Kidney epithelial cell (primary cell): ENCODE results near the gene NPL. TPM values are rescaled to one million over a fixed set of nuclear protein-coding genes. Genes with fewer than 3 reads are reported as not detected.

Experiments used
- DNase-seq: peaks from one replicate; pipeline ENCODE4 v3.0.0-alpha.2; 2010; ENCODE audit warnings: low read depth
- H3K27me3 ChIP-seq: 2 replicates; pipeline ENCODE4 v1.6.0; 2011; ENCODE audit warnings: low read length; ENCODE audit not compliant: control insufficient read depth, insufficient read depth
- H3K36me3 ChIP-seq: 2 replicates; pipeline ENCODE4 v1.5.1; 2011; ENCODE audit warnings: low read length; ENCODE audit not compliant: control insufficient read depth, insufficient read depth
- H3K4me3 ChIP-seq: 2 replicates; pipeline ENCODE4 v1.5.1; 2011; ENCODE audit warnings: low read depth, mild to moderate bottlenecking, control low read depth, low read length
- CTCF ChIP-seq: IDR thresholded peaks from 2 replicates; pipeline ENCODE4 v1.5.1; 2011; ENCODE audit warnings: mild to moderate bottlenecking, moderate library complexity, low read length, control low read depth, inconsistent platforms; ENCODE audit not compliant: insufficient read depth, poor library complexity, severe bottlenecking
- total RNA-seq: library from RNA; depleted of rRNA; stranded (reverse); fragments of >200 nt; gene quantifications from 2 replicates; pipeline ENCODE4 v1.2.3, GENCODE V29; 2015

The NPL gene
- total RNA-seq, 1 donor from 2014 or later, result 2.3 TPM

- no peak overlapping the region for H3K4me3 ChIP-seq
- no peaks in the 10 kb centered on the region for H3K27me3 ChIP-seq
- no peak for TF ChIP-seq CTCF
- peaks cover 6% of the 10 kb centered on the region for H3K36me3 ChIP-seq
- no peak for DNase-seq
Observed at GRCh38 chr1:182850319-182850718, 60.7 kb downstream of the NPL start.

- TF ChIP-seq CTCF, result no peak
- H3K4me3 ChIP-seq, result no peak overlapping the region
- DNase-seq, result no peak
- H3K27me3 ChIP-seq, result no peaks in the 10 kb centered on the region
- peaks cover 5% of the 10 kb centered on the region for H3K36me3 ChIP-seq
Observed at GRCh38 chr1:182851825-182852224, 62.3 kb downstream of the NPL start.

GRCh38 chr1:182855911-182856310, 66.3 kb downstream of the NPL start:
- H3K36me3 ChIP-seq, result peaks cover 3% of the 10 kb centered on the region
- no peak for DNase-seq
- H3K4me3 ChIP-seq, result no peak overlapping the region
- H3K27me3 ChIP-seq, result no peaks in the 10 kb centered on the region
- TF ChIP-seq CTCF, result no peak

- TF ChIP-seq CTCF, result no peak
- peaks cover 3% of the 10 kb centered on the region for H3K36me3 ChIP-seq
- no peak for DNase-seq
- no peak overlapping the region for H3K4me3 ChIP-seq
- no peaks in the 10 kb centered on the region for H3K27me3 ChIP-seq
Observed at GRCh38 chr1:182857212-182857611, 67.6 kb downstream of the NPL start.

GRCh38 chr1:182860658-182861057, 71.1 kb downstream of the NPL start:
- H3K36me3 ChIP-seq, result peaks cover 1% of the 10 kb centered on the region
- H3K27me3 ChIP-seq, result no peaks in the 10 kb centered on the region
- H3K4me3 ChIP-seq, result no peak overlapping the region
- DNase-seq, result no peak
- no peak for TF ChIP-seq CTCF

GRCh38 chr1:182861994-182862393, 72.4 kb downstream of the NPL start:
- no peak for TF ChIP-seq CTCF
- Histone ChIP-seq H3K36me3 (peaks cover 3% of the 10 kb centered on the region), H3K4me3 (no peak overlapping the region), H3K27me3 (no peaks in the 10 kb centered on the region)
- DNase-seq, result no peak
